Hematopoietic multipotent progenitor cell treated with erythropoietin and hydrocortisone succinate and interleukin-3 and kit ligand, for 6 days (in vitro differentiated cells): Measurements from ENCODE around the gene CDH7.

Experiments
- DNase-seq: peaks from one replicate; pipeline ENCODE4 v3.0.0-alpha.2; 2015

CDH7 gene

GRCh38 chr18:65750389-65751154, at the start of gene CDH7:
TSS of gene CDH7 (plus strand) at chr18:65751012. CDS start at chr18:65762843, 11,831 bp downstream.
- DNase-seq, result peak; percentile 6

GRCh38 chr18:65704046-65704445, 46.8 kb upstream of the CDH7 start:
- no peak for DNase-seq

- no peak for DNase-seq
Observed at GRCh38 chr18:65706646-65707045, 44.2 kb upstream of the CDH7 start.

GRCh38 chr18:65711493-65711892, 39.3 kb upstream of the CDH7 start:
- DNase-seq, result no peak

- peak; percentile 5 for DNase-seq
Observed at GRCh38 chr18:65721619-65722018, 29.2 kb upstream of the CDH7 start.

- peak; percentile 57 for DNase-seq
Observed at GRCh38 chr18:65725251-65726050, 25.4 kb upstream of the CDH7 start.

GRCh38 chr18:65735155-65735554, 15.7 kb upstream of the CDH7 start:
- peak; percentile 33 for DNase-seq

- DNase-seq, result no peak
Observed at GRCh38 chr18:65737471-65737955, 13.3 kb upstream of the CDH7 start.

- no peak for DNase-seq
Observed at GRCh38 chr18:65746936-65747335, 3.9 kb upstream of the CDH7 start.

GRCh38 chr18:65748321-65748720, 2.5 kb upstream of the CDH7 start:
- no peak for DNase-seq

- no peak for DNase-seq
Observed at GRCh38 chr18:65749841-65750240, 971 bp upstream of the CDH7 start.

- DNase-seq, result no peak
Observed at GRCh38 chr18:65751155-65752085, 608 bp downstream of the CDH7 start.

- no peak for DNase-seq
Observed at GRCh38 chr18:65752625-65753325, 2.0 kb downstream of the CDH7 start.

- peak; percentile 86 for DNase-seq
Observed at GRCh38 chr18:65753520-65753919, 2.7 kb downstream of the CDH7 start.

GRCh38 chr18:65754121-65754520, 3.3 kb downstream of the CDH7 start:
- DNase-seq, result peak; percentile 87

GRCh38 chr18:65755616-65756015, 4.8 kb downstream of the CDH7 start:
- DNase-seq, result no peak

GRCh38 chr18:65760457-65760856, 9.6 kb downstream of the CDH7 start:
- DNase-seq, result no peak

- DNase-seq, result no peak
Observed at GRCh38 chr18:65761636-65762295, 11.0 kb downstream of the CDH7 start.

GRCh38 chr18:65762556-65762955, 11.7 kb downstream of the CDH7 start:
- DNase-seq, result no peak

- DNase-seq, result no peak
Observed at GRCh38 chr18:65767406-65767805, 16.6 kb downstream of the CDH7 start.

GRCh38 chr18:65768120-65768778, 17.4 kb downstream of the CDH7 start:
- no peak for DNase-seq
